GOT3 (cell line): ENCODE results near the gene RARB.

Source experiments
- DNase-seq: peaks from one replicate; lab custom pipeline; 2025; ENCODE audit warnings: mixed read lengths; lab: John Stamatoyannopoulos, UW

The RARB gene

DNA sequence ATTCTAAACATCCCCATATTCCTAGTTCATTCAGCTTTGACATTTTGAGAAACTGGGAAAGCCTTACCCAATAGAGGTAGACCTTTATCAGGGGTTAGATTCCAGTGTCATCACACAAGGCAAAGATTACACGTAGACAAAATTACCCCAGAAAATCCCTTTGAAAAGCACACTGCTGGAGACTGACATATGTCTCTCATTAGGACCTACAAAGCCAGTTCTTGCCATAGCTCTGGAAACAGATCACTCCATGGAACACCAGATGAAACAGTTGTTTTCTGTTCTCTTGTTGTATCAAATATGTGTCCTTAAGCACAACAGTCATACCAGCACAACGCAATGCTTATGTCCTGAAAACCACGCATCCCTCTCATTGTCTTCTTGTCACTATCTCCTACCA is 44.7 kb downstream of the RARB start:
- DNase-seq = no peak

DNA sequence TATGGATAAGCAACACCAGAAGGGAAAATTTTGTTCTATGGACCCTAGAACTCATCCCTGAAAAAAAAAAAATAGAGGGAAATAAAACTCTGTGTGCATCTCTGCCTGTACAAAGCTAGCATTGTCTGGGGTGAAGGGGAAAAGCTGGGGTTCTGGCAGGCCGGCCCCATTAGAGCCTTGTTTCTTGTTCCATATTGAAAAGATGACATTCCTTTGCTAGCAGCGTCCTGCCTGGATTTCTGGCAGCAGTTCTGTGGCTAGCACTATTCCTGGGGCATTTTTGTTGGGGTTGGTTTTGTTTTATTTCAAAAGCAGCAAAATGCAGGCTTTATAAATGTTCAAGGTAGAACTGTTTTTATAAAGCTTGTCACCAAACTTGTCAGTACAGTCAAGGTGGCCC is 45.2 kb downstream of the RARB start:
- DNase-seq = no peak

DNA sequence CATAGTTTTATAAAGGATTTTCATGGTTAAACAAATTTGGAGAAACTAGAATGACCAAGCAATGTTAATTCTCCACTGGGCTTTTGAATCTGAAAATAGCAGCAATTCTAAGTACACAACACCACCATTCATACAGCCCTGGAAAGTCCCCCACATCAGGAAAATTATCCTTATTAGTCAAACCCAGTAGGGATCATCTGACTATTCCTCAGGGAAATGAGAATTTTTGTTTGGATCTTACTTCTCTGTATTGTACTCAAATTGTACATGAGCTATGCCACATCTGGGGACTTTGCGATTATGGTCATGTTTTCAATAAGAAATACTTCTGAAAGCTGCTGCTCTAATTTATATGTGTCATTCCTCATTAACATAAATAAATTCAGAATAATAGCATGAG is 46.0 kb downstream of the RARB start:
- DNase-seq = no peak

DNA sequence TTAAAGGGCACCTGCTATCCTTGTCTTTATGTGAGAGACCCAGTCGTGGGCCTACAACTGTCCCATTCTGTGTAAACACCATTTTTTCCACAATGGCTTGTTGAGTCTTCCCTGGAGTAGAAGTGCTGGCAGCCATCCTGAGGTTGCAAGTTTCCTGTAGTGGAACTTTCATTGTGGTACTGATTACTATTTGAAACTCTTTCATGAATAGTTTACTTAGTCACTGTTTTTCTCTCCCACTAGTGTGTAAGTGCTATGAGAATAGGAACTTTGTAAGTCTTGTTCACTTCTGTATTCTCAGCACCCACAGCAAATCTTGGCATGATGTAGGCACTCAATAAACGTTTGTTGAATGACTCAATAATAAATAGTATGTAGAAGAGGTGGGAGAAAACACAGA is 48.6 kb downstream of the RARB start:
- DNase-seq = no peak

DNA sequence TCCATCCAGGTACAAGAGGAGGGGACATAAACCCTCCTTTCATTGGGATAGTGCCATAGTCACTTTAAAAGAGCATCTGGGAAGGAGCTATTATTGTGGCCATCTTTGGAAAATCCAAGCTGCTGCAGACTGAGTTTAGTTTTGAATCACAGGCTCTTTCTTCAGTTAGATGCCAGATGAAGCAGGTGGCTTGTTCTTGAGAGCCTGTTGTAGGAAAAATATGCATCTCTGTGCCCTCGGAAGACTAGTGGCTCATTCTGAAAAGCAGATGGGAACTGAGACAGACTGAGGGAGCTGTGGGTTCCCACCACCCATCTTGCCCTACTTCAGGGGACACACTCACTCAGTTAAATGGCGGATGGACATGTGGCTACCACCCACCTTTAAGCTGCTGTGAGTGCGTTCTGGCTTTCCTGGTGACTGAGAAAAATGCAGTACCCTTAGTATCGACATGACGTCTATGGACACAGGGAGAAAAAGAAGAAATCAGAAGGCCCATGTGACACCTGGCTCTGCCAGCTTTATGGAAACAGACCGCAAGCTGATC is 50.2 kb downstream of the RARB start:
- no peak for DNase-seq

DNA sequence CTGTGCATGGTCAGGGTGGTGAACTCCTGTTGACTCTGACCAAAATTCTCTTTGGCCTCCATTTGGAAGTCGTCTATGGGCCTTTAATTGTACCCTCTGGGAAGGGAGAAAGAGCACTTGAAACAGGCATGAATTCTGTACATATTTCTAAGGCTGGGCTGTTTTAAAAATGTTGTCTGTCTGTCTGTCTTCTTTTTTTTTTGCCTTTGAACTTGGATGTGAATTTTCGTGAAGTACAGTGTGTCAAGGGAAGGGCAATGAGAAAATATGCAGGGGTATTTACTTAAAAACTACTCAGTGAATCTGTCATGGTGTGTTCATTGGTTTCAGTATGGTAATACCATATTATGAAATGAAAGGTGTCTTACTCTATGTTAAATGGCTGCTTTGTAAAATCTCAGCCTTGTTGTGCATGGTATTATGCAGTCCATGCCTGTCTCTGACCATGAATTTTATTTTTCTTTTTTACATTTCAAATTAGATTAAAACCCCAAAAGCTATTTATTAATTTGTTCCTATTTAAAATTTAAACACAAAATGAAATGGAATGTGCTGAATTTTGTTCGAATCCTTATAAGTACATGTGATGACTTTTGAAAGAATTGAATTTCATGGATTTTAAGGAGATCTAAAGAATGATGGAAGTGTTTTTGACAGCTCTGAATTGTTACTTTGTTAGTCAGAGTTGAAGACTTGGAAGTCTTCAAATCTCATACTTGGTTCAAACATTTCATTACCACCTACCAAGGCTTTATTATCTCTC is 51.1 kb downstream of the RARB start:
- no peak for DNase-seq

DNA sequence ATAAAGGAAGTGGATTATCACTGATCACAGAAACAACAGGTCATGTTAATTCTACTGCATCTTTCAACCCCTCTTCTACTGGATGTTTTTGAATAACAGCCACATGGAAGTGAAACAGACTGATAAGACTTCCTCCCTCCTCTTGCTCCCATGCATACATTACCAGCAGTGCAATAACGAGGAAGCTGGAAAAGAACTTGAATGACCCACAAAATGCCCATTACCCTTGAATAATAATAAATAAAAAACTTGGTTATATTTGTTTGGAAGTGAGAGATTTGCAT is 51.6 kb downstream of the RARB start:
- DNase-seq = no peak

DNA sequence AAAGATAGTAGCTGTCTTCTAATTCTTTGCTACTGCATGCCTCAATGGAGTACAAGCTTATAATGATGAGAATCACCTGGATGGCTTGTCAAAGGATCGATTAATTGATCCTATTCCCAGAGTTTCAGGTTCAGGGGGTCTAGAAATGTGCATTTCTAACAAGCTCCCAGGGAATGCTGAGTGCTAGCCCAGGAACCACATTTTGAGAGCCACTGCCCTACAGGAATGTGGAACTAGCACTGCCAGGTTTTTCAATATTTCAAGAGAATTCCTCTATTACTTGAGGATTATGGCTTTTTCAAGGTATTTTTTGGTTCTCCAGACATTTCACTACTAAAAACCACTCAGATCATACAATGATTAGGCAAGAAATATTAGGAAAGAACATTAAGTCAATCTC is 52.7 kb downstream of the RARB start:
- no peak for DNase-seq

DNA sequence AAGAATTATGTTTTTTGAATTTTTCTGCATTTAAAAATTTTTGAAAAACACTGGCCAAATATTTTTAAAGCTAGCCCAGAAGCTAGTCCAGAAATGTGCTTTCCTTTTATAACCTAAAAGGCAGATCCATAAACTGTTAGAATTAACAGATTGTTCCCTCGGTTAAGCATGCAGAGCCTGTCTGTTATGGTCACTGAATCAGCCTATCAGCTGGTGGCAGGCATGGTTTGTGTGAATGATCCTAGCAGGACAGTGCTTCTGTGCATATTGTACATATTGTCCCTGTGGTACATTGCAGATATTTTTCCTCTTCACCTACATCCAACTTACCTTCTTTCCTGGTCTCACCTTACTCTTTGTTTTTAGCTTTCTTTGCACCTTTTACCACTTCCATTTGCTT is 53.3 kb downstream of the RARB start:
- DNase-seq = no peak

DNA sequence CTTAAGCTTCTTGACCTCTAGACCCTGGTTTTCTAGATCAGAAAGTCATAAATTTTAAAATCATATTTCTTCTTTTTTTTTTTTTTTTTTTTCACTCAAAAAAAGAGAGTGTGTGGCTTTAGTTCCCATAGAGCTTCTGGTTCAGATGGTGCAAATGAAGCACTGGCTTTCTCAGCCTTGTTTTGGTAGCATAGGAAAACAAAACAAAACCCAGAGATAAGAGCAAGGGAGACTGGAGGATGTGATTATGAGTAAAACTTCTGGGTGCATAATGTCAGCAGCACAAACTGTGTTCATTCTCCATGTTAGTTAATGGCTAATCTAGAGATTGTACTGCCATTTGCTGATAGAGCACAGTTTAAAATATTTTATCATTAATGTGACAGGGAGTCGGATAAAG is 55.4 kb downstream of the RARB start:
- DNase-seq = no peak

DNA sequence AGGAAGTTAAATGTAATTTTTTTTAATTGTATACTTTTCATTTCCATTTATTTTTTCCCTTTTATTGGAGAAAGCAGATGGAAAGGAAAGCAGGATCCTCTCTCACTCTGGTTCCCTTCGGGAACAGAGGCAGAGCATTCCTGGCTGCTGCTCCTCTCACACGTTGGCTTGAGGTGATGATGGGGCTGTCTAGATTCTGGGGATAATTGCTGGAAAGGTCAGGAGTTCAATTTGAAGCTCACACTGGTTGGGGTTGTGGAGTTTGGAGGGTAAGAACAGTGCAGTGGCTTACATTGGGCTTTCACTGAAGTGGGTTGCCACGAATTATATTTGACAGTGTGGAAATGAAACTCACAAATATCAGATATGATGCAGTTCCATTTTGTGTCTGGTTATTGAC is 57.6 kb downstream of the RARB start:
- DNase-seq = no peak

DNA sequence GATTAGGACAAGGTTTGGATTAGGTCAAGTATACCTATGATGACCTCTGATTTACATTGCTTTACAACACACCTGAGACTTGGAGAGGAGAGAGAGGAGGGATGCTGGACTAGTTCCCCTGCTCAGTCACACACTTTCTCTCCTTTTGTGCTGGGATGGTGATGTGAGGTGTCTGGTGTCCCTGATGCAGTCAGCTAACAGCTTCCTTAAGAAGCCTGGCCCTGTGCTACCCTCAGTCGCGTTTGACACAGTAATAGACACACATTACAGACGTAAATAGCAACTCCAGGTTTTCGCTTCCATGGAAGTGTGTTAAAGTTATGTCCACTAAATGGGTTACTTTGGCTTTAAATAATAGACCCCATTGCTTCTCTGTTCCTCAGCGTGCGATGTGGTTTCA is 58.9 kb downstream of the RARB start:
- no peak for DNase-seq

DNA sequence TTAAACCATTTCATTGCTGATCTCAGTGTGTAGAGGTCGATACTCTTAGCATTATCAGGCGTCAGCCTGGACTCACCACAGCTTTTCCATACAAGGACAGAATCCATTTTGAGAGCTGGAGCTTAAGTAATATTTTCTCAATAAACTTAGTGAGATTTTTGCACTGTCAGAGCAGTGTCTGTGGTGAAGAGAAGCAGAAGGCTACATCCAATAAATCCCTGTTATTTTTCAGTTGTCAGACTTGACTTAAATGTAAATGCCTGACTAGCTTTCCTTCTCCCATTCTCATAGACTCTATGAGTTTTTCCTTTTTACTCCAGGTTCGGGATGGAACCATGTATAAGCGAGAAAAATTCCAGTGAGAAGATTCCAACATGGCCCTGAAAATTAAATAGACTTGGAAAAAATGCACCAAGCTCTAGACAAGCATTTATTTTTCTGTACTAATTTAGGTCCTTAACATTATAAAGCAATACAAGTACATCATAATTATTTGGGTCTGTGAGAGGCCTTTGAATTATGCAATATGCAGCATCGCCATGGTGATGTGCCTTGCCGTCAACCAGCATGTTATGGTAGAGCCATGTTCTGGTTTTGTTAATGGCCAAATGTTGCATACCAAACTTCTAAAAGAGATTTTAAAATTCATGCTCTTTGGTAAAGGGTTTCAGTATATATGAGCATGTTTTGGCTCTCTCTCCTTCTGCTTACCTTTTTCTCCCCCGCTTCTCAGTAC is 62.0 kb downstream of the RARB start:
- DNase-seq = no peak

DNA sequence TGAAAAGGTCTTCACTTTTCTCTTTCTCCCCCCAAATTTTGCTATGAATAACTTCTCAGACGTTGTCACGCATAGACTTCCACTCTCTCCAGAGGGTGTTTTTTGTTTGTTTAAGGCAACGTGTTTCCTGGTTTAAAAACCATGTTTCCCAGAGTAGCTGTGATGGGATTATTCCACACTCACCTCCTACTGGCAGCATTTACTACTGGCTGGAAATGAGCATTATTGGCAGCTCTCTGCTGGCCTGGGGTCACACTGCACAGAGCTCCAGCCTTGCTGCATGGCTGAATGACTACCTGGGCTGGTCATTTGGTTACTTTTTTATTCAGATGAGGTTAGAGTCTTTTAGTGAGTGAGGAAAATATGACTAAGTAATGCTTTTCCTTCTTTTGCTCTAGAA is 65.2 kb downstream of the RARB start:
- DNase-seq = no peak

DNA sequence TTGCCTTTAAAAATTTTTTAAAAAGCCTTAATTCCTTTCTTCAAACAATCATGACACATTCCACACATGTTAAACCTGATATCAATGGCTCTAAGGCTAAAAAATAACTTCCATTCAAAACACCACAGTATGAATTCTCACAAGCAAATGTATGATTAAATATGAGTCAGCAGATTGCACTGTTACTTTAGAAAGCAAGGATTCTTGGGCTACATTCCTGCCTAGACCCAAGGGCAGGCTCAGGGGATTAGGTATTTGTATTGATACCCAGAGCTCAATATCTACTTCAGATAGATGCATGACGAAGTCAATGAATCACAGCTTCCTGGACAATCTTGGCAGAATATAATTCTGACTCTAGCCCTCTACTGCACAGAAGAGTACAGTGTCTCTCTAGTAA is 65.7 kb downstream of the RARB start:
- DNase-seq = peak; percentile 4

DNA sequence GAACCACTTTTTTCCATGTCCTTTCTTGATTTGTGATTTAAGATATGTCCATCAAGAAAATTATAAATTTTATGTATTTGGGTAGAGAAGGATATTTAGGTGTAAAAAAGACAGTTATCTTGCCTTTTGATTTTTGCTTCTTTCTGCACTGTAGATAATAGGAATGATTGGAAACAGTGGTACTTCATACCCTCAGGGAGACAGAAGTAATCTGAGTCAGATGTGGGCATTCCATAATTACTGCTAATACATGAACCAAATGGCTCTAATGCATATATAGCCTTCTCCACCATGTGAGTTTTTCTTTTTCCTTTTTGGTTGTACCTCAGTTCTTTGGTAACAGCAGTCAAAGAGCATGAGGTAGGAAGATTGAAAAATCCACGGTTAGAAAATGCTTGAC is 67.2 kb downstream of the RARB start:
- no peak for DNase-seq

DNA sequence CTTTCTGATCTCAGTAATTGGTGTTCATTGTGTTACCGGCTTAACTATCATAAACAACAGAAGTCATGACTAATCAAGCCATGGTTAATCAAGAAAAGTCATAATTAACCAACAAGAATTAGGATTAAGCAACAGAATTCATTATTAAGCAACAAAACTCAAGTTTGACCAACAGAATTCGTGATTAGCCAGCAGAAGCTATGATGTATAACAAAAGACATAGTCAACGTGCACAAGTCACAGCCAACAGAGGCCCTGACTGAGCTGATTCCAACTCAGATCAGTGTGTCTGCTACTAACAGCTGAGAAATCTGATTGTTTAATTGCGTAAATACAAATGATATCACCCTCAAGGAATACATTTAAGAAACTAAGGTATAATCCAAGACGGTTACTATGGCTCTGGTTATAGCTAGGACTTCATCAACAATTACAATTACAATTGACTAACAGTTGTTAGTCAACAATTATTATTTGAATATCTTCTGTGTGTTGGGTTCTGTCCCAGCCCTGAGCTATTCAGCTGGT is 67.7 kb downstream of the RARB start:
- DNase-seq = no peak

DNA sequence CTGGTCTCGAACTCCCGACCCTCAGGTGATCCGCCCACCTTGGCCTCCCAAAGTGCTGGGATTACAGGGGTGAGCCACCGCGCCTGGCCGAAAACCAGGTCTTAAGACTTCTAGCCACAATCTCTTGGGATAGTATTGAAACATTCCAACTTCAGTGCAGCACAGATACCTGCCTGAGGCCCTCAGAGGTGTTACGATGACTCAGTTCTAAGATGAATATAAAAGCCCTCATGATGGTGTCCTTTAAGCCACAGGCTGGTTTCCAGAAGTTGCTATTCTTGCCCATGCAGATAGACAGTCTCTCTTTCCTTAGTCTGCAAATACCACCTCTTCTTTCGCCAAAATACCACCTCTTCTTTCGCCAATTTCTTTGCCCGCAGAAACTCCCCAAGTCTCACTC is 69.0 kb downstream of the RARB start:
- DNase-seq = no peak

DNA sequence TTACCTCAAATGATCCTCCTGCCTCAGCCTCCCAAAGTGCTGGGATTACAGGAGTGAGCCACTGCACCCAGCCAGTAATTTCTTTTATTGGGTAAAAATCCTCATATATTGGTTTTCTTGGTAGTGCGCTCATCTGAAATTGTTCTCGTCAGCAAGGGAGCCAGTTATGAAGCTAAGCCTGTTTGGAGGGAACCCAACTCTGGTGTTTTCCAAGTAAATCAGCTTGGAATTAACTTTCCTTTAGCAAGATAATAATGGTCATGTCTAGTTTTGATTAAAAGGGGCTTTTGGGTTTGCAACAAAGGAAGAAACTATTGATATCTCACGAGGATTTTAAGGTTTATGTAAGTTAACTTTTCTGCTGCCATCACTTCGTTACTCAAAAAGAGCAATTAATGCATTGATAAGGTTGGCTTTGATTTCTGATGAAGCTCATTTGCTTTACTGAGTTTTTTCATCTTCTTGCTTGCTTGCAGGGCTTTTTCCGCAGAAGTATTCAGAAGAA is 72.7 kb downstream of the RARB start:
- no peak for DNase-seq

DNA sequence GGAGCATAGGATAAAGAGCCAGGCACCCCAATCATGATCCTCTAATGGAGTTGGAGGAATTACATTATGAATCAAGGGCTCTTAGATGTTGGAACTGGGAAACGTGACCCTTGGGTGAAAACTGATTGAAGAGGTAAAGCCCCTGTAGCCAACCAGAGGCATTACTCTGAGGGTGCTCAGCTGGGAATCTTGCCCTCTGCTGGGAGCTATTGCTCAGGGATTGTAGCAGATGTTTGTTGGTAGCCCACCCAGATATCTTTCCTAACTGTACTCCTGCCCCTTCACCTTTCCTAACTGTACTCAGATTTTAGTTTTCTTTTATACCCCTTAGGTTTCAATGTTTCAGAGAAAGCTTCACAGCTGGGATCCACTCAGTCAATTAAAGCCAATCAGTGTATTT is 74.2 kb downstream of the RARB start:
- DNase-seq = no peak

DNA sequence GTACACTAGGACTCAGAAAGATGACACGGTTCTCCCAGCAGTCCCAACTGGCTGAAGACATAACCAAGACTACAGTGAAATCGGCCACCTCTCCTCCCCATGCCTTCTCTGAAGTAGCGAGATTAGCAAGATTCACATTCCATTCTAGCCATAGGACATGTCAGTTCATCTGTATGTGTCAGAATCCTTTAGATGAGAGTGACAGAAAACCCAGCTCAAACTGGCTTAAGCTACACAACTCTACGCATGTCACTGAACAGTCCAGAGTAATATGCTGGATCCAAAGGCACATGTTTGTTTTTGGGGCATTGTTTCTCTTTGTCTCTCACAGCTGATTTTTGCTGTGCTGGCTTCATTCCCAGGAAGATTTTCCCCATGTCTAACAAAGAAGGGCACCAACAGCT is 75.8 kb downstream of the RARB start:
- DNase-seq = no peak

DNA sequence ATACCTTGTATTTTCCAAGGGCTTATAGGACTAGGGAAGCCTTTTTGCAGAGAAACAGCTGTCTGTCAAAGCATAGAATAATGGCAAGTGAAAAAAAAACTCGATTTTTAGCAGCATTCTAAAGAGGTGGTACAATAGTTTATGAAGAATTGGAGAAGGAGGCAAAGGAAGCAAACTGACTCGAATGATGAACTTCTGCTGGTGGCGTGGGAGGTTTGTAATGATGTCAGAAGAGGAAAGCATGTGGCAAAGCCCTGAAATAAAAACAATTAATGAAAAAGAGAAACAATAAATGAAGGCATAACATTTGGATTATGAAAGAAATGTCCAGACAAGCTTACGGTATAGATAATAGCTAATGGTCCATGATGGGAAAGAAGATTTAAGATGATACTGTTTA is 77.5 kb downstream of the RARB start:
- no peak for DNase-seq

DNA sequence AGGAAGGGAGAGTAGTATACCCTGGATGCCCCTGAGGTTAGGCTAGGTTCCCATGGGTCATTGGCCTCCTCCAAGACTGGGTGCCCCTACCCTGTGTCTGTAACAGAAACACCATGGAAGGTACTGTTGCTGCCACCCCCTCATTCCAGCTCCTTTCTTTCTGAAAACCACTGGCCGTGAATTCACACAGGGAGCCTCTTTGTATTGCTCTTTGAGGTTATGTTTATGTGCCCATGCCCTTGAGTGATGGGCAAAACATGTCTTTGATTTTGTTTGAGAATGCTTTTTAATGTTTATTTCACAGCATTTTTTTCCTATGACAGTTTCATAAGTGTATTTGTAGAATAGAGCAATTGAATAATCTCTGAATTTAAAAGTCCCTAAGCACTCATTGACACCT is 79.7 kb downstream of the RARB start:
- no peak for DNase-seq
